LNCAP (cell line): Measurements from ENCODE around the gene DUS1L.
A peak's percentile ranks its signal among the peaks of the same experiment; 100 is the strongest.

ENCODE experiments used
- TF ChIP-seq, protein P1 (sequence below): fragments of 450-650 bp; IDR thresholded peaks from 2 replicates; pipeline ENCODE4 v1.5.1; 2017; ENCODE audit warnings: mild to moderate bottlenecking

The DUS1L gene

GRCh38 chr17:82110298-82110697 lies 44.7 kb upstream of the DUS1L start:
- TF ChIP-seq, protein P1, sequence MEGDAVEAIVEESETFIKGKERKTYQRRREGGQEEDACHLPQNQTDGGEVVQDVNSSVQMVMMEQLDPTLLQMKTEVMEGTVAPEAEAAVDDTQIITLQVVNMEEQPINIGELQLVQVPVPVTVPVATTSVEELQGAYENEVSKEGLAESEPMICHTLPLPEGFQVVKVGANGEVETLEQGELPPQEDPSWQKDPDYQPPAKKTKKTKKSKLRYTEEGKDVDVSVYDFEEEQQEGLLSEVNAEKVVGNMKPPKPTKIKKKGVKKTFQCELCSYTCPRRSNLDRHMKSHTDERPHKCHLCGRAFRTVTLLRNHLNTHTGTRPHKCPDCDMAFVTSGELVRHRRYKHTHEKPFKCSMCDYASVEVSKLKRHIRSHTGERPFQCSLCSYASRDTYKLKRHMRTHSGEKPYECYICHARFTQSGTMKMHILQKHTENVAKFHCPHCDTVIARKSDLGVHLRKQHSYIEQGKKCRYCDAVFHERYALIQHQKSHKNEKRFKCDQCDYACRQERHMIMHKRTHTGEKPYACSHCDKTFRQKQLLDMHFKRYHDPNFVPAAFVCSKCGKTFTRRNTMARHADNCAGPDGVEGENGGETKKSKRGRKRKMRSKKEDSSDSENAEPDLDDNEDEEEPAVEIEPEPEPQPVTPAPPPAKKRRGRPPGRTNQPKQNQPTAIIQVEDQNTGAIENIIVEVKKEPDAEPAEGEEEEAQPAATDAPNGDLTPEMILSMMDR, result no peak

- TF ChIP-seq, protein P1, result no peak
These were observed 43.4 kb upstream of the DUS1L start for GRCh38 chr17:82108961-82109475.

- TF ChIP-seq, protein P1, result no peak
These were observed 42.9 kb upstream of the DUS1L start for GRCh38 chr17:82108496-82108945.

GRCh38 chr17:82108038-82108437 lies 42.4 kb upstream of the DUS1L start:
- TF ChIP-seq, protein P1, result no peak

GRCh38 chr17:82107341-82107860 lies 41.8 kb upstream of the DUS1L start:
- TF ChIP-seq, protein P1, result no peak; the same call in 1 of the 2 replicates

GRCh38 chr17:82106688-82107305 lies 41.2 kb upstream of the DUS1L start:
- TF ChIP-seq, protein P1, result no peak

- TF ChIP-seq, protein P1, result peak; percentile 50; the same call in 1 of the 2 replicates
These were observed 40.5 kb upstream of the DUS1L start for GRCh38 chr17:82105882-82106687.
